T47D (cell line): Measurements from ENCODE around the gene TMEM248.
"Not testable (repeated sequence)": the region's sequence is repeated elsewhere in the genome, so short reads cannot be mapped to it uniquely, and the experiment has no call there.

Experiments
- DNase-seq, 2 experiments: peaks; one replicate each; pipeline versions ENCODE4 v3.0.0 to v3.0.0-alpha.2; 2011 to 2012; ENCODE audit warnings: low read depth in 1 of 2, low spot score in 1 of 2
- JUND ChIP-seq: IDR thresholded peaks from 2 replicates; pipeline ENCODE4 v1.6.1; 2012; ENCODE audit warnings: low read depth
- in situ Hi-C: cut with HindIII; loops from 2 replicates; pipeline ENCODE4 v1.10.0; 2016; ENCODE audit warnings: low sequenced_read_pairs, low pct_unique_long_range_greater_than_20kb

Gene TMEM248

GRCh38 chr7:66899552-66900280 lies 21.3 kb upstream of the TMEM248 start:
- no peak for TF ChIP-seq JUND
- no peak for DNase-seq
- in situ Hi-C loops, result no loop called here

- in situ Hi-C loops, result no loop called here
- no peak for DNase-seq
- TF ChIP-seq JUND, result no peak
Measured at GRCh38 chr7:66901941-66902843, 18.8 kb upstream of the TMEM248 start.

- no peak for TF ChIP-seq JUND
- in situ Hi-C loops, result no loop called here
- DNase-seq, result no peak
Measured at GRCh38 chr7:66902844-66903180, 18.2 kb upstream of the TMEM248 start.

GRCh38 chr7:66903360-66904062 lies 17.5 kb upstream of the TMEM248 start:
- no peak for DNase-seq
- TF ChIP-seq JUND, result no peak
- in situ Hi-C loops, result no loop called here

DNA sequence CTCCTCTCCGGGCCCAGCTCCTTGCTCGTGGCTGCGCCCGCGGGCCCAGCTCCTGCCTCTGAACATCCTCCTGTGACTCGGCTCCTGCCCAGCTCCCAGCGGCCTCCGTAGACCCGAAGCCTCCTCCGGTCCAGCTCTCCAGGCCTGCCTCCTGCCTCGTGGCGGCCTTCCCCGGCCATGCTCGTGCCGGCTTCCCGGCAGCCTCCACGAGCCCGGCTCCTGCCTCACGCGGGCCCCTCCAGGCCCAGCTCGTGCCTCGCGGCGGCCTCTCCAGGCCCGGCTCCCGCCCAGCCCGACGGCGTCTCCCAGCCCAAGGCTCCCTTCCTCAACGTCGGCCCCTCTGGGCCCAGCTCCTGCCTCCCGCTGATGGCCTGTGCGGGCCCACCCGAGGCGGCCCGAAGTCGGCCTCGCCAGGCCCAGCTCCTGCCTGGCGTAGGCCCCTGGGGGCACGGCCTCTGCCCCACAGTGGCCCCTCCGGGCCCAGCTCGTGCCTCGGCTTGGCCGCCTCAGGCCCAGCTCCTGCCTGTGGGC lies 16.9 kb upstream of the TMEM248 start:
- no peak for DNase-seq
- in situ Hi-C loops, result no loop called here
- no peak for TF ChIP-seq JUND

DNA sequence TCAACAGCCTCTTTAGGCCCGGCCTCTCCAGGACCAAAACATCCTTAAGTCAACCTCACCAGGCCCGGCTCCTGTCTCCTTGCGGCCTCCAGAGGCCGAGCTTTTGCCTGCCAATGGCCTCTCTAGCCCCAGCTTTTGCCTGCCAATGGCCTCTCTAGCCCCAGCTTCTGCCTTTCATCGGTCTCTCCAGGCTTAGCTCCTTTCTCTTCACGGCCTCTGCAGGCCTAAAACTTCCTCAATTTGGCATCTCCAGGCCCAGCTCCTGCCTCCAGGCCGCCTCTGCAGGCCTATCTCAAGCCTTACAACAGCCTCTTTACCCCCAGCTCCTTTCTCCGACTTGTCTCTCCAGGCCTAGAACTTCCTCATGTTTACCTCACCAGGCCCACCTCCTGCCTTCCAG lies 15.7 kb upstream of the TMEM248 start:
- in situ Hi-C loops, result no loop called here
- TF ChIP-seq JUND, result no peak
- DNase-seq, result no peak

DNA sequence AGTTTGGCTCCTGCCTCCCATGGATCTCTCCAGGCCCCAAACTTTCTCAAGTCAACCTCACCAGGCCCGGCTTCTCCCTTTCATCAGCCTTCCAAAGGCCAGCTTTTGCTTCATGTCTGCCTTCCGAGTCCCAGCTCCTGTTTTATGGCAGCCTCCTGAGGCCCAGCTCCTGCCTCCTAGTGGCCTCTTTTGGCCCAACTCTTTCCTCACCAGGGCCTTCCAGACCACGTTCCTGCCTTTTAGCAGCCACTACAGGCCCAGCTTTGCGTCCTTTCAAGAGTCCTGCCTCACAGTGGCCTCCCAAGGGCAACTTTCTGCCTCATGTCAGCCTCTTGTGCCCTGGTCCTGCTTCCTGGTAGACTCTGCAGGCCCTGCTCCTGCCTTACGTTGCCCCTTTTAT lies 15.3 kb upstream of the TMEM248 start:
- no peak for DNase-seq
- in situ Hi-C loops, result no loop called here
- TF ChIP-seq JUND, result no peak

- DNase-seq, result no peak
- no peak for TF ChIP-seq JUND
- in situ Hi-C loops, result no loop called here
Measured at GRCh38 chr7:66907731-66908130, 13.3 kb upstream of the TMEM248 start.

DNA sequence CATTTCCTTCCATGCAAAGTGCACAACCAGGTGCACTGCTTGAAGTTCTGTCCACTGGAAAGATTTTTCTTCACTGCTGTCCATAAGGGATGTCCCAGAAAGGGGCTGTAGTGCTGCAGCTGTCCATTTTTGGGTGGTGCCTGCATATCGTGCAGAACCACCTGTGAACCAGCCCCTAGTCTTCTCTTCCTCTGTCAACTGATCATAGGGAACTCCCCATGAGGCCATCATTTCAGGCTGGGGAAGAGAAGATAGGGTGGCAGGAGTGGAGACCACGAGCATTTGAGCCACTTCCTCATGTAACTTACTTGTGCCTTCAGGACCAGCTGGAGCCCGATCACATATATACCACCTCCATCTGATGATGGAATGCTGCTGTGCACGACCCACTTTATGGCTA lies 12.4 kb upstream of the TMEM248 start:
- in situ Hi-C loops, DNase-seq: not testable (repeated sequence)

GRCh38 chr7:66910789-66911188 lies 10.2 kb upstream of the TMEM248 start:
- no peak for DNase-seq
- TF ChIP-seq JUND, result no peak
- in situ Hi-C loops, result no loop called here

DNA sequence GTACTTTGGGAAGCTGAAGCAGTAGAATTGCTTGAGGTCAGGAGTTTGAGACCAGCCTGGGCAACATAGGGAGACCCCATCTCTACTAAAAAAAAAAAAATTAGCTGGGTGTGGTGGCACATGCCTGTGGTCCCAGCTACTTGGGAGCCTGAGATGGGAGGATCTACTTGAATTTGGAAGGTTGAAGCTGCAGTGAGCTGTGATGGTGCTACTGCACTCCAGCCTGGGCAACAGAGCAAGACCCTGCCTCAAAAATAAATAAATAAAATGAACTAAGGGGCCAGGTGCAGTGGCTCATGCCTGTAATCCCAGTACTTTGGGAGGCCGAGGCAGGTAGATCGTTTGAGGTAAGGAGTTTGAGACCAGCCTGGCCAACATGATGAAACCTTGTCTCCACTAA lies 9.8 kb upstream of the TMEM248 start:
- DNase-seq, in situ Hi-C loops: not testable (repeated sequence)

GRCh38 chr7:66912195-66912594 lies 8.8 kb upstream of the TMEM248 start:
- TF ChIP-seq JUND, result no peak
- no peak for DNase-seq
- in situ Hi-C loops, result no loop called here
